Activated B cell treated with CpG ODN at 0.5 μM for 24 hours (primary cell): Measurements from ENCODE around the gene LPP. TPM values are rescaled to one million over a fixed set of nuclear protein-coding genes. Genes with fewer than 3 reads are reported as not detected.

ENCODE experiments used
- ATAC-seq: fragments of 200-7000 bp; cut with Tn5 transposase; one replicate; pipeline ENCODE4 v1.10.0; 2021; ENCODE audit warnings: low read depth, mild to moderate bottlenecking, moderate library complexity
- CTCF ChIA-PET: fragments of 350-600 bp; sonication (Branson Sonifier 250); formaldehyde crosslinking; loops from one replicate; lab custom pipeline; 2021; ENCODE audit warnings: antibody characterized with exemption; lab: Charles Lee
- POLR2A ChIA-PET: fragments of 350-600 bp; sonication (Branson Sonifier 250); formaldehyde crosslinking; loops from one replicate; lab custom pipeline; 2021; ENCODE audit warnings: antibody characterized with exemption; lab: Charles Lee
- DNase-seq: peaks from one replicate; pipeline ENCODE4 v3.0.0; 2022
- H3K27ac Mint-ChIP-seq: one replicate; pipeline ENCODE4 v1.8.0; 2020; ENCODE audit warnings: mixed read lengths
- H3K27me3 Mint-ChIP-seq: one replicate; pipeline ENCODE4 v1.8.0; 2021; ENCODE audit warnings: mixed read lengths
- H3K36me3 Mint-ChIP-seq: one replicate; pipeline ENCODE4 v1.8.0; 2021; ENCODE audit warnings: low read depth, mixed read lengths
- H3K4me1 Mint-ChIP-seq: one replicate; pipeline ENCODE4 v1.8.0; 2021; ENCODE audit warnings: mixed read lengths
- H3K4me3 Mint-ChIP-seq: one replicate; pipeline ENCODE4 v1.8.0; 2020; ENCODE audit warnings: mild to moderate bottlenecking, mixed read lengths
- H3K9me3 Mint-ChIP-seq: one replicate; pipeline ENCODE4 v1.8.0; 2020; ENCODE audit warnings: mixed read lengths
- intact Hi-C: fragments of 100-400 bp; cut with micrococcal nuclease; formaldehyde crosslinking; loops from one replicate; pipeline ENCODE4 v1.15.1; 2024
- total RNA-seq: library from RNA; stranded (reverse); gene quantifications from 2 replicates; pipeline ENCODE4 v1.2.3, GENCODE V29; 2022
- TF ChIP-seq, protein P1 (sequence below): fragments of 200-600 bp; IDR thresholded peaks from one replicate; pipeline ENCODE4 v1.8.0; 2022; ENCODE audit warnings: antibody characterized with exemption, mild to moderate bottlenecking

The LPP gene
- total RNA-seq, 1 donor from 2014 or later, result 60.1 TPM

DNA sequence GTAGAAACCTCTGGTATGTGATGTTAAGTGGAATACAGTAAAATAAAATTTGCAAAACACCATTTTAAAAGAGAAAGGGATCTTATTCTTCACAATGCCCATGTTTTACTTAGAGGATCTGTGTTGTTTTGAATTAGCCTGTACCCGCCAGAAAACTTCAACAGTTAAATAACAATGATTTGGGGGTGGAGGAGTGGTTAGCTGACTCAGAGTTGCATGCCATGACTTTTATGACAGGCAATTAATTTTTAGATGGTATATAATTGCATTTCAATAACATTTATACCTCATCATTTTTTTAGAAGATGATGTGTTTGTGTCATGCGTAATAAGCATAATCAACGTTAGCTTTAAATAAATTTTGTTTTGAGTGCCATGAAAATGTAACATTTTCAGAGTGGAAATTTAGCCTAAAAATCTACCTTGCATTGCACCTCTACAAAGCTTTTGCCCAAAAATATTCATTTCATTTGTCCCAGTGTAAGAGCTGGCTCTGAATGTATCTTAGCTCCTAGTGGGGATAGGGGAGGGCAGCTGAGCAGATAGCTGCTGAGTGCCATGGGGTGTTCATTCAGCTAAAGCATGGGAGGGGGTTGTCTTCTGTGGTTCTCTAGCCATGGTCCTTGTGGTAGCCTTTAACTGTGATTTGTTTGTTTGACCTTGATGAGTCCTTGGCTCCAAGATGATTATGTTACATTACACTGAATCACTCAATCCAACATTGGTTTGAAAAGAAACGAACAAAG, 379.8 kb downstream of the LPP start:
- Mint-ChIP-seq H3K4me1 (peaks cover 7% of the 10 kb centered on the region), H3K4me3 (no peak overlapping the region), H3K36me3 (peaks cover 7% of the 10 kb centered on the region), H3K9me3 (no peaks in the 10 kb centered on the region), H3K27ac (no peak overlapping the region), H3K27me3 (no peaks in the 10 kb centered on the region)
- TF ChIP-seq, protein P1, sequence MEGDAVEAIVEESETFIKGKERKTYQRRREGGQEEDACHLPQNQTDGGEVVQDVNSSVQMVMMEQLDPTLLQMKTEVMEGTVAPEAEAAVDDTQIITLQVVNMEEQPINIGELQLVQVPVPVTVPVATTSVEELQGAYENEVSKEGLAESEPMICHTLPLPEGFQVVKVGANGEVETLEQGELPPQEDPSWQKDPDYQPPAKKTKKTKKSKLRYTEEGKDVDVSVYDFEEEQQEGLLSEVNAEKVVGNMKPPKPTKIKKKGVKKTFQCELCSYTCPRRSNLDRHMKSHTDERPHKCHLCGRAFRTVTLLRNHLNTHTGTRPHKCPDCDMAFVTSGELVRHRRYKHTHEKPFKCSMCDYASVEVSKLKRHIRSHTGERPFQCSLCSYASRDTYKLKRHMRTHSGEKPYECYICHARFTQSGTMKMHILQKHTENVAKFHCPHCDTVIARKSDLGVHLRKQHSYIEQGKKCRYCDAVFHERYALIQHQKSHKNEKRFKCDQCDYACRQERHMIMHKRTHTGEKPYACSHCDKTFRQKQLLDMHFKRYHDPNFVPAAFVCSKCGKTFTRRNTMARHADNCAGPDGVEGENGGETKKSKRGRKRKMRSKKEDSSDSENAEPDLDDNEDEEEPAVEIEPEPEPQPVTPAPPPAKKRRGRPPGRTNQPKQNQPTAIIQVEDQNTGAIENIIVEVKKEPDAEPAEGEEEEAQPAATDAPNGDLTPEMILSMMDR, result no peak
- ChIA-PET POLR2A (interaction anchor here (0.6 kb wide), 1 partner anchor 188 kb away, joined by 7 read pairs; no protein-coding TSS in a partner anchor), CTCF (no interaction called here)
- DNase-seq (no peak), ATAC-seq (no peak)
- intact Hi-C loops, result no loop called here

DNA sequence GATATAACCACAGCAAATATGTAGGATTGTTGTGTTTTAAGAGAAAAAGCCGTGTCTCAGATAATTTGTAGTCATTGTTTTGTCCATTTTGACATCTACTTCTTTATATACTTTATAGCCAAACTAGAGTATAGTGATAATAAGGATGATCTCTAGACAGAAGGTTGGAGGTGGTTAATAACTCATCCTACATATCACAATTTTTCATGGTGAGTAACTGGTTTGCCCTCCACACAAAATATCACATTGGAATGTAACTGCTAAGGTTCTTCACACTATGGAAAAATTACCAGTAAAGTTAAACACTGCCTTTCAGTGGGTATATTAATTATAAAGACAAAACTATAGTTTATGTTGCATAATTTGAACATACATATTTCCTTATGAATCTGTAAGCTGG, 380.7 kb downstream of the LPP start:
- H3K9me3 Mint-ChIP-seq, result no peaks in the 10 kb centered on the region
- no peak overlapping the region for H3K4me3 Mint-ChIP-seq
- peaks cover 6% of the 10 kb centered on the region for H3K36me3 Mint-ChIP-seq
- POLR2A ChIA-PET, result no interaction called here
- CTCF ChIA-PET, result no interaction called here
- intact Hi-C loops, result no loop called here
- no peak for DNase-seq
- H3K27ac Mint-ChIP-seq, result no peak overlapping the region
- TF ChIP-seq, protein P1, result no peak
- ATAC-seq, result no peak
- H3K27me3 Mint-ChIP-seq, result no peaks in the 10 kb centered on the region
- H3K4me1 Mint-ChIP-seq, result peaks cover 7% of the 10 kb centered on the region

DNA sequence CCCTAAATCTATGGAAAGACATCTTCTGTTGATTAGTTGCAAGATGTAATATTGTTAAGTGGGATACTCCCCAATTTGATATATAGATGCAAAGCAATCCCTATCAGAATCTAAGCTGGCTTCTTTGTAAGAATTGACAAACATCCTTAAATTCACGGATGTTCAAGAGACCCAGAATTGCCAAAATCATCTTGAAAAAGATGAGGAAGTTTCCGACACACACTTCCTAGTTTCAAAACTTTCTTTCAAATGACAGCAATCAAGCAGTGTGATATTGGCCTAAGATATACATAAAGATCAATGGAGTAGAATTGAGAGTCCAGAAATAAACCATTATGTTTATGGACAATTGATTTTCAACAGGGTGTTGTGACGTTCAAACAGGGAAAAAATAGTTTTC, 383.6 kb downstream of the LPP start:
- peaks cover 10% of the 10 kb centered on the region for H3K4me1 Mint-ChIP-seq
- CTCF ChIA-PET, result no interaction called here
- H3K4me3 Mint-ChIP-seq, result no peak overlapping the region
- intact Hi-C loops, result no loop called here
- H3K27ac Mint-ChIP-seq, result no peak overlapping the region
- POLR2A ChIA-PET, result no interaction called here
- TF ChIP-seq, protein P1, result no peak
- H3K36me3 Mint-ChIP-seq, result peaks cover 2% of the 10 kb centered on the region
- no peaks in the 10 kb centered on the region for H3K27me3 Mint-ChIP-seq
- H3K9me3 Mint-ChIP-seq, result no peaks in the 10 kb centered on the region
- ATAC-seq, result no peak
- no peak for DNase-seq

DNA sequence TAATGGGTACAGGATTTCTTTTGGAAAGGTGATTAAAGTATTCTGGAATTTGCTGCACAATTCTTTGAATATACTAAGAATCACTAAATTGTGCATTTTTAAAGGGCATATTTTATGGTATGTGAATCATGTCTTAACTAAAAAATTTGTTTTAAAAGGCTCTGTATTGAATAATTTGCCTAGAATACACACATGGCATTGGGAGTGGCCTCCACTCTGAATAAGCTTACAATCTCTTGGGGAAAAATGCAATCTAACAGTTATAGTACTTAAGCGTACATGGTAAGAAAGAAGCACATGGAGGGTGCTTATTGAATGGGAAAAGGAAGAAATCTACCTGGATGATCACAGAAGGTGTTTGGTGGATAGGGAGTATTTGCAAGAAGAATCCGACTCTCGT, 385.1 kb downstream of the LPP start:
- ChIA-PET CTCF (no interaction called here), POLR2A (no interaction called here)
- TF ChIP-seq, protein P1, result no peak
- DNase-seq (no peak), ATAC-seq (no peak)
- Mint-ChIP-seq H3K27ac (no peak overlapping the region), H3K27me3 (no peaks in the 10 kb centered on the region), H3K9me3 (no peaks in the 10 kb centered on the region), H3K4me3 (no peak overlapping the region), H3K4me1 (peaks cover 12% of the 10 kb centered on the region), H3K36me3 (peaks cover 7% of the 10 kb centered on the region)
- intact Hi-C loops, result no loop called here

DNA sequence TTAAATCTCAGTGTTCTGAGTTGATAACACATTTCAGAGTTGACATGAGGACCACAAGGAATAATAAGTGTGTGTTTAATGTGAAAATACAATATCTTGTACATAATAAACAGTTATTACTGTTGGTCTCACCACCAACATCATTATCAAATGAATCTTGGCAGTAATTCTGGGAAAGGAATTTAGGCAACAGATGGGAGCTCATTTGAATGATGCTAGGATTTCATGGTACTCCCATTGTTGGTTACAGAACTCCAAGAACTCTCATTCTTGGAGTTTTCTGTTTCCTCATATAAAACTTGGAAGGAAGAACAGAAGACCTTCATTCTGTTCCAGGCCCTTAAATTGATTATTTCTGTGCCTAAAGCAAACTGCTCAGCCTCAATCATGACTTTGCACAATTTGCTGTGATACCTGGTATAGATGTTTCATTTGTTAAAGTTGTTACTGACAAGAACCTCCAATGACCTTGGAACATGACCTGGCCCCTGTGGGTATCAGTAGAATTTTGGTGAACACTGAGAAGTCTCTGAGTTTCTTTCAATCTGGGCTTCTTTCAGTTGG, 385.8 kb downstream of the LPP start:
- H3K27me3 Mint-ChIP-seq, result no peaks in the 10 kb centered on the region
- intact Hi-C loops, result loop anchor here (2.0 kb wide), 1 partner anchor 13 kb away; no protein-coding TSS in a partner anchor
- peaks cover 7% of the 10 kb centered on the region for H3K36me3 Mint-ChIP-seq
- POLR2A ChIA-PET, result no interaction called here
- DNase-seq (no peak), ATAC-seq (no peak)
- peaks cover 7% of the 10 kb centered on the region for H3K4me1 Mint-ChIP-seq
- TF ChIP-seq, protein P1, result no peak
- no peaks in the 10 kb centered on the region for H3K9me3 Mint-ChIP-seq
- no peak overlapping the region for H3K4me3 Mint-ChIP-seq
- CTCF ChIA-PET, result no interaction called here
- no peak overlapping the region for H3K27ac Mint-ChIP-seq
